IMR-90 (cell line): Measurements from ENCODE around the gene PCBP4. TPM values are rescaled to one million over a fixed set of nuclear protein-coding genes. Genes with fewer than 3 reads are reported as not detected.

ENCODE experiments used
- ATAC-seq: fragments of 200-7000 bp; cut with Tn5 transposase; 2 replicates; pipeline ENCODE4 v1.9.1; 2020; ENCODE audit warnings: low read depth, mild to moderate bottlenecking, moderate library complexity
- BruUV-seq: library from RNA; stranded (reverse); fragments of 400-500 nt; replicated peaks from 2 replicates; lab custom pipeline; 2021; lab: Mats Ljungman, UMichigan
- CTCF ChIA-PET: fragments of 300-600 bp; formaldehyde crosslinking; extraction: SDS; loops from one replicate; lab custom pipeline; 2021; ENCODE audit warnings: antibody characterized with exemption; lab: Yijun Ruan, JAX
- POLR2A ChIA-PET: fragments of 300-600 bp; sonication (Branson Sonifier 250); formaldehyde crosslinking; loops from one replicate; lab custom pipeline; 2022; ENCODE audit warnings: antibody characterized with exemption; ENCODE audit not compliant: unreplicated experiment; lab: Charles Lee
- DNase-seq: peaks from one replicate; pipeline ENCODE4 v3.0.0; 2013
- H2AFZ ChIP-seq: replicated peaks from 2 replicates; pipeline ENCODE3; 2013; ENCODE audit warnings: low read length, mild to moderate bottlenecking; ENCODE audit not compliant: poor library complexity
- H2AK5ac ChIP-seq: 2 replicates; pipeline ENCODE4 v1.6.1; 2013; ENCODE audit warnings: low read depth, low read length, inconsistent platforms
- H2AK9ac ChIP-seq: replicated peaks from 2 replicates; pipeline ENCODE3; 2013; ENCODE audit warnings: mild to moderate bottlenecking, low read depth, low read length, moderate library complexity; ENCODE audit not compliant: poor library complexity
- H2BK120ac ChIP-seq: 2 replicates; pipeline ENCODE4 v1.6.1; 2013; ENCODE audit warnings: low read depth, low read length, inconsistent platforms
- H2BK15ac ChIP-seq: 3 replicates; pipeline ENCODE4 v1.6.1; 2013; ENCODE audit warnings: low read depth, low read length, inconsistent platforms
- H2BK20ac ChIP-seq: 2 replicates; pipeline ENCODE4 v1.6.1; 2013; ENCODE audit warnings: low read depth, mild to moderate bottlenecking, inconsistent platforms, low read length, moderate library complexity
- H2BK5ac ChIP-seq: 2 replicates; pipeline ENCODE4 v1.6.1; 2013; ENCODE audit warnings: mild to moderate bottlenecking, low read depth, low read length, inconsistent platforms; ENCODE audit not compliant: poor library complexity, severe bottlenecking
- H3K14ac ChIP-seq: replicated peaks from 2 replicates; pipeline ENCODE4 v1.6.1; 2013; ENCODE audit warnings: low read depth, low read length, inconsistent platforms
- H3K18ac ChIP-seq: 2 replicates; pipeline ENCODE4 v1.6.1; 2013; ENCODE audit warnings: low read depth, low read length, control low read depth
- H3K23ac ChIP-seq: 2 replicates; pipeline ENCODE4 v1.6.1; 2013; ENCODE audit warnings: low read depth, low read length, inconsistent platforms
- H3K27ac ChIP-seq: 2 replicates; pipeline ENCODE4 v1.5.1; 2013; ENCODE audit warnings: mild to moderate bottlenecking, control low read depth, low read length; ENCODE audit not compliant: insufficient read depth
- H3K27me3 ChIP-seq: 2 replicates; pipeline ENCODE4 v1.6.1; 2013; ENCODE audit warnings: low read length; ENCODE audit not compliant: control insufficient read depth, insufficient read depth
- H3K36me3 ChIP-seq: 2 replicates; pipeline ENCODE4 v1.6.1; 2013; ENCODE audit warnings: low read length, mixed read lengths; ENCODE audit not compliant: control insufficient read depth, insufficient read depth
- H3K4ac ChIP-seq: 2 replicates; pipeline ENCODE4 v1.6.1; 2013; ENCODE audit warnings: low read depth, low read length, inconsistent platforms
- H3K4me1 ChIP-seq: 2 replicates; pipeline ENCODE4 v1.6.1; 2013; ENCODE audit warnings: low read length, mixed read lengths; ENCODE audit not compliant: control insufficient read depth, insufficient read depth
- H3K4me2 ChIP-seq: 2 replicates; pipeline ENCODE4 v1.6.1; 2013; ENCODE audit warnings: low read depth, mild to moderate bottlenecking, control low read depth, low read length, moderate library complexity
- H3K4me3 ChIP-seq: 2 replicates; pipeline ENCODE4 v1.5.1; 2013; ENCODE audit warnings: low read depth, mild to moderate bottlenecking, control low read depth, low read length, moderate library complexity; ENCODE audit not compliant: insufficient read depth
- H3K56ac ChIP-seq: 2 replicates; pipeline ENCODE4 v1.6.1; 2013; ENCODE audit warnings: low read length, inconsistent platforms; ENCODE audit not compliant: insufficient read depth; ENCODE audit errors: extremely low read depth
- H3K79me1 ChIP-seq, 2 experiments: 2 replicates each; pipeline ENCODE4 v1.6.1; 2013; ENCODE audit warnings: low read length in 2 of 2, inconsistent platforms in 1 of 2, low read depth in 1 of 2
- H3K9ac ChIP-seq: 2 replicates; pipeline ENCODE4 v1.6.1; 2013; ENCODE audit warnings: low read depth, low read length, control low read depth
- H3K9me1 ChIP-seq: 2 replicates; pipeline ENCODE4 v1.6.1; 2013; ENCODE audit warnings: low read length, inconsistent platforms; ENCODE audit not compliant: insufficient read depth
- H3K9me3 ChIP-seq: 2 replicates; pipeline ENCODE4 v1.6.1; 2013; ENCODE audit warnings: low read length; ENCODE audit not compliant: control insufficient read depth, insufficient read depth
- H4K20me1 ChIP-seq: 2 replicates; pipeline ENCODE4 v1.6.1; 2013; ENCODE audit warnings: low read length, inconsistent platforms; ENCODE audit not compliant: insufficient read depth
- H4K5ac ChIP-seq: 2 replicates; pipeline ENCODE4 v1.6.1; 2013; ENCODE audit warnings: mild to moderate bottlenecking, low read depth, low read length, control low read depth
- H4K8ac ChIP-seq, 2 experiments: 2 replicates each; pipeline ENCODE4 v1.6.1; 2013; ENCODE audit warnings: low read depth in 2 of 2, low read length in 2 of 2, control low read depth in 1 of 2, inconsistent platforms in 1 of 2
- H4K91ac ChIP-seq: 2 replicates; pipeline ENCODE4 v1.6.1; 2013; ENCODE audit warnings: low read depth, low read length, inconsistent platforms; ENCODE audit not compliant: insufficient read depth
- BHLHE40 ChIP-seq: fragments of 150-350 bp; IDR thresholded peaks from 2 replicates; pipeline ENCODE4 v1.6.1; 2016; ENCODE audit warnings: mild to moderate bottlenecking, low read depth, low read length
- CEBPB ChIP-seq: IDR thresholded peaks from 2 replicates; pipeline ENCODE4 v1.6.1; 2012; ENCODE audit warnings: low read depth, low read length, improper control_type of control experiment
- CHD1 ChIP-seq: IDR thresholded peaks from 2 replicates; pipeline ENCODE4 v1.6.1; 2012; ENCODE audit warnings: low read depth, low read length, improper control_type of control experiment
- FOS ChIP-seq: fragments of 150-350 bp; IDR thresholded peaks from 2 replicates; pipeline ENCODE4 v1.6.1; 2016; ENCODE audit warnings: low read depth, low read length
- MAFK ChIP-seq: IDR thresholded peaks from 2 replicates; pipeline ENCODE4 v1.6.1; 2012; ENCODE audit warnings: low read depth, low read length, improper control_type of control experiment
- MAZ ChIP-seq: IDR thresholded peaks from 2 replicates; pipeline ENCODE4 v1.6.1; 2012; ENCODE audit warnings: low read depth, mild to moderate bottlenecking, low read length, improper control_type of control experiment, moderate library complexity, borderline replicate concordance
- MXI1 ChIP-seq: IDR thresholded peaks from 2 replicates; pipeline ENCODE4 v1.6.1; 2012; ENCODE audit warnings: low read depth, mild to moderate bottlenecking, low read length, moderate library complexity, borderline replicate concordance
- NFE2L2 ChIP-seq: fragments of 150-350 bp; IDR thresholded peaks from 2 replicates; pipeline ENCODE4 v1.6.1; 2016; ENCODE audit warnings: low read depth, mild to moderate bottlenecking, low read length
- POLR2A ChIP-seq: IDR thresholded peaks from 2 replicates; pipeline ENCODE4 v1.6.1; 2012; ENCODE audit warnings: mild to moderate bottlenecking, low read depth, low read length
- RCOR1 ChIP-seq: IDR thresholded peaks from 2 replicates; pipeline ENCODE4 v1.6.1; 2012; ENCODE audit warnings: mild to moderate bottlenecking, low read length, improper control_type of control experiment; ENCODE audit not compliant: insufficient replicate concordance
- RFX5 ChIP-seq: IDR thresholded peaks from 2 replicates; pipeline ENCODE4 v1.8.0; 2012; ENCODE audit warnings: low read depth, mild to moderate bottlenecking, low read length, moderate library complexity
- SMC3 ChIP-seq: fragments of 150-350 bp; IDR thresholded peaks from 2 replicates; pipeline ENCODE4 v1.6.1; 2016; ENCODE audit warnings: low read depth, mild to moderate bottlenecking, antibody characterized with exemption, low read length, moderate library complexity
- WGBS, 2 experiments: methylation state at CpG; one replicate each; pipeline versions ENCODE4 v1.1.5 to v1.1.7; 2013; ENCODE audit warnings: missing lambda C conversion rate in 2 of 2; ENCODE audit not compliant: insufficient read length in 1 of 2; ENCODE audit errors: extremely low coverage in 2 of 2; 5-methylcytosine and 5-hydroxymethylcytosine counted together
- dilution Hi-C: fragments of 300-500 bp; cut with HindIII; formaldehyde crosslinking; loops from one replicate; pipeline ENCODE4 v1.14.3; 2018; ENCODE audit warnings: low sequenced_read_pairs; ENCODE audit not compliant: unreplicated experiment
- in situ Hi-C: fragments of 300-500 bp; cut with MboI; formaldehyde crosslinking; loops from 3 replicates; pipeline ENCODE4 v1.14.3; 2019; ENCODE audit warnings: low sequenced_read_pairs, inconsistent platforms, mixed read lengths
- intact Hi-C: fragments of 100-400 bp; cut with micrococcal nuclease; formaldehyde crosslinking; loops from 2 replicates; pipeline ENCODE4 v1.10.0; 2022
- polyA plus RNA-seq, 3 experiments: library from polyadenylated mRNA; depleted of rRNA; stranded (reverse); fragments of >200 nt; gene quantifications; 2 replicates each; pipeline ENCODE4 v1.2.3, GENCODE V29; 2012; ENCODE audit warnings: low replicate concordance in 1 of 3
- total RNA-seq: library from RNA; depleted of rRNA; stranded (reverse); fragments of >200 nt; gene quantifications from 2 replicates; pipeline ENCODE4 v1.2.3, GENCODE V29; 2012
- TF ChIP-seq, protein P1 (sequence below): fragments of 150-350 bp; IDR thresholded peaks from 2 replicates; pipeline ENCODE4 v1.6.1; 2016; ENCODE audit warnings: low read depth, mild to moderate bottlenecking, low read length, moderate library complexity, borderline replicate concordance
- TF ChIP-seq, protein P2 (sequence below): conservative IDR thresholded peaks from 2 replicates; pipeline ENCODE4 v1.5.1; 2012; ENCODE audit warnings: mild to moderate bottlenecking, low read depth, low read length, improper control_type of control experiment
- TF ChIP-seq, protein P3 (sequence below): fragments of 150-350 bp; IDR thresholded peaks from 2 replicates; pipeline ENCODE4 v1.6.1; 2017; ENCODE audit warnings: mild to moderate bottlenecking, antibody characterized with exemption, low read length, low read depth

PCBP4 gene
- total and polyA plus RNA-seq, 2 of the 4 experiments (the other 2 are of a cell fraction): 70.8 to 110 TPM

DNA sequence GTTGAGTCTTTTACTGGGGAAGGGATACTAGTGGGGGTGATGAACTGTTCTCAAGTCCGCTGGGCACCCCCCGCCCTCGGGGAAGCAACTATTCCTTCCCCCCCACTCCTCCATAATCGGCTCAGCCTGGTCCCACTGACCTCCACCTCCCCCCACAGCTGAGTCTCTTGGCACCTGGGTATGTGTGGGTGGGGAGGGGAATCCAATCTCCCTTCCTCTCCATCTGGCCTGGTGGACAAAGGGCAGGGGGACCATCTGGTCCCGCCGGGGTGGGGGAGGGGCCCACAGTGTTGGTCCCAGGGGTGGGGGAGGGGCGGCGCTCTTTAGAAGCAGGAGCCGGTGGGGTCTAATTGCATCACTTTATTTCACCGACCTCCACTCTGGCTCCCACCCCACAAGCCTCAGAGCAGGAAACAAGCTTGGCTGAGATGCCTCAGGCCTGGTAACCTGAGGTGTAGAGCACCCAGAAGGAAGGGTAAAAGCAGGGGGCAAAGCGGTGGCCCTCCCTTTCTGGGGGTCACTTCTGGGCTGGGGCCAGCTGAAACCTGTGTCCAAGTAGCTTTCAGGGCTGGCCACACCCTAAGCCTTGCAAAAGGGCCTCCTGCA is 1.0 kb upstream of the PCBP4 start:
- ChIA-PET POLR2A (interaction anchor here (0.6 kb wide), 2 partner anchors 15 to 331 kb away, joined by 8 to 10 read pairs; no protein-coding TSS in a partner anchor), CTCF (no interaction called here)
- H2AK9ac ChIP-seq: peak overlapping the region; percentile 97
- H3K27me3 ChIP-seq: no peaks in the 10 kb centered on the region
- H2BK20ac ChIP-seq: no peak overlapping the region; the same call in 1 of the 2 replicates
- in situ Hi-C loops: loop anchor here (25.0 kb wide), 1 partner anchor 1631 kb away; the partner anchor contains the start of genes RASSF1, TUSC2 and ZMYND10
- peak overlapping the region; percentile 86 to 87 for H4K8ac ChIP-seq
- H2BK120ac ChIP-seq: peak overlapping the region; percentile 55
- H3K9ac ChIP-seq: peak overlapping the region; percentile 72
- H3K79me1 ChIP-seq: peaks cover 33 to 61% of the 10 kb centered on the region in 2 experiments
- peak overlapping the region; percentile 67 for H3K4me3 ChIP-seq
- peaks cover 5% of the 10 kb centered on the region for H4K20me1 ChIP-seq
- H4K91ac ChIP-seq: peak overlapping the region; percentile 76
- H3K4ac ChIP-seq: peak overlapping the region; percentile 95
- peak overlapping the region; percentile 95 for H2AFZ ChIP-seq
- H3K4me1 ChIP-seq: peaks cover 25% of the 10 kb centered on the region
- H3K56ac ChIP-seq: peak overlapping the region; percentile 82; the same call in 1 of the 2 replicates
- 0 out of 2 replicates have a peak overlapping the region, but pooled peaks have one; percentile 3 for H4K5ac ChIP-seq
- no peak overlapping the region; the same call in 1 of the 2 replicates for H3K18ac ChIP-seq
- H3K9me3 ChIP-seq: no peaks in the 10 kb centered on the region
- H3K14ac ChIP-seq: peak overlapping the region; percentile 85
- H3K9me1 ChIP-seq: peaks cover 19% of the 10 kb centered on the region
- no CpG with 5 or more reads among the region's 11 CpGs for WGBS, 2 experiments
- no peaks in the 10 kb centered on the region; the same call in 1 of the 2 replicates for H3K36me3 ChIP-seq
- peak overlapping the region; percentile 84 for H3K23ac ChIP-seq
- dilution Hi-C loops: no loop called here
- no TSS peak for BruUV-seq
- H3K4me2 ChIP-seq: peak overlapping the region; percentile 88
- DNase-seq (peak; percentile 18), ATAC-seq (peak; percentile 24)
- peak overlapping the region; percentile 84 for H2BK5ac ChIP-seq
- no peak overlapping the region; the same call in 1 of the 3 replicates for H2BK15ac ChIP-seq
- H2AK5ac ChIP-seq: peak overlapping the region; percentile 97
- peak overlapping the region; percentile 88 for H3K27ac ChIP-seq
- intact Hi-C loops: no loop called here
- TF ChIP-seq, protein P1, sequence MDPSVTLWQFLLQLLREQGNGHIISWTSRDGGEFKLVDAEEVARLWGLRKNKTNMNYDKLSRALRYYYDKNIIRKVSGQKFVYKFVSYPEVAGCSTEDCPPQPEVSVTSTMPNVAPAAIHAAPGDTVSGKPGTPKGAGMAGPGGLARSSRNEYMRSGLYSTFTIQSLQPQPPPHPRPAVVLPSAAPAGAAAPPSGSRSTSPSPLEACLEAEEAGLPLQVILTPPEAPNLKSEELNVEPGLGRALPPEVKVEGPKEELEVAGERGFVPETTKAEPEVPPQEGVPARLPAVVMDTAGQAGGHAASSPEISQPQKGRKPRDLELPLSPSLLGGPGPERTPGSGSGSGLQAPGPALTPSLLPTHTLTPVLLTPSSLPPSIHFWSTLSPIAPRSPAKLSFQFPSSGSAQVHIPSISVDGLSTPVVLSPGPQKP: no peak
- TF ChIP-seq, protein P2, sequence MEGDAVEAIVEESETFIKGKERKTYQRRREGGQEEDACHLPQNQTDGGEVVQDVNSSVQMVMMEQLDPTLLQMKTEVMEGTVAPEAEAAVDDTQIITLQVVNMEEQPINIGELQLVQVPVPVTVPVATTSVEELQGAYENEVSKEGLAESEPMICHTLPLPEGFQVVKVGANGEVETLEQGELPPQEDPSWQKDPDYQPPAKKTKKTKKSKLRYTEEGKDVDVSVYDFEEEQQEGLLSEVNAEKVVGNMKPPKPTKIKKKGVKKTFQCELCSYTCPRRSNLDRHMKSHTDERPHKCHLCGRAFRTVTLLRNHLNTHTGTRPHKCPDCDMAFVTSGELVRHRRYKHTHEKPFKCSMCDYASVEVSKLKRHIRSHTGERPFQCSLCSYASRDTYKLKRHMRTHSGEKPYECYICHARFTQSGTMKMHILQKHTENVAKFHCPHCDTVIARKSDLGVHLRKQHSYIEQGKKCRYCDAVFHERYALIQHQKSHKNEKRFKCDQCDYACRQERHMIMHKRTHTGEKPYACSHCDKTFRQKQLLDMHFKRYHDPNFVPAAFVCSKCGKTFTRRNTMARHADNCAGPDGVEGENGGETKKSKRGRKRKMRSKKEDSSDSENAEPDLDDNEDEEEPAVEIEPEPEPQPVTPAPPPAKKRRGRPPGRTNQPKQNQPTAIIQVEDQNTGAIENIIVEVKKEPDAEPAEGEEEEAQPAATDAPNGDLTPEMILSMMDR: no peak
- TF ChIP-seq RFX5 (no peak), MAZ (no peak), NFE2L2 (no peak), POLR2A (no peak), MAFK (no peak), MXI1 (no peak), CEBPB (no peak), BHLHE40 (no peak), SMC3 (no peak), RCOR1 (no peak), FOS (no peak), CHD1 (no peak)
- TF ChIP-seq, protein P3, sequence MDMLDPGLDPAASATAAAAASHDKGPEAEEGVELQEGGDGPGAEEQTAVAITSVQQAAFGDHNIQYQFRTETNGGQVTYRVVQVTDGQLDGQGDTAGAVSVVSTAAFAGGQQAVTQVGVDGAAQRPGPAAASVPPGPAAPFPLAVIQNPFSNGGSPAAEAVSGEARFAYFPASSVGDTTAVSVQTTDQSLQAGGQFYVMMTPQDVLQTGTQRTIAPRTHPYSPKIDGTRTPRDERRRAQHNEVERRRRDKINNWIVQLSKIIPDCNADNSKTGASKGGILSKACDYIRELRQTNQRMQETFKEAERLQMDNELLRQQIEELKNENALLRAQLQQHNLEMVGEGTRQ: no peak
